A673 (cell line): ENCODE data around the gene CTSC. TPM values are rescaled to one million over a fixed set of nuclear protein-coding genes. Genes with fewer than 3 reads are reported as not detected.

Source experiments
- BruUV-seq: library from RNA; stranded (reverse); fragments of 400-500 nt; replicated peaks from 2 replicates; lab custom pipeline; 2021; lab: Mats Ljungman, UMichigan
- CTCF ChIA-PET: fragments of 300-600 bp; sonication (Branson Sonifier 250); formaldehyde crosslinking; loops from one replicate; lab custom pipeline; 2022; ENCODE audit warnings: antibody characterized with exemption; lab: Charles Lee
- POLR2A ChIA-PET: fragments of 300-600 bp; sonication (Branson Sonifier 250); formaldehyde crosslinking; loops from one replicate; lab custom pipeline; 2022; ENCODE audit warnings: antibody characterized with exemption; ENCODE audit not compliant: low non-redundant PET; lab: Charles Lee
- DNase-seq: peaks from one replicate; pipeline ENCODE4 v3.0.0-alpha.2; 2015; ENCODE audit warnings: low spot score
- H3K27ac ChIP-seq: fragments of 200-600 bp; sonication (generic); 2 replicates; pipeline ENCODE4 v1.5.1; 2016; ENCODE audit warnings: mixed run types, low read depth, mild to moderate bottlenecking, mixed read lengths, antibody characterized with exemption, low read length; ENCODE audit not compliant: poor library complexity, severe bottlenecking
- H3K27me3 ChIP-seq: fragments of 200-600 bp; sonication (generic); replicated peaks from 2 replicates; pipeline ENCODE4 v1.6.1; 2017; ENCODE audit warnings: mixed run types, low read depth, mild to moderate bottlenecking, mixed read lengths, antibody characterized with exemption, low read length; ENCODE audit not compliant: insufficient read depth, poor library complexity
- H3K36me3 ChIP-seq: fragments of 200-600 bp; sonication (generic); 2 replicates; pipeline ENCODE4 v1.6.1; 2016; ENCODE audit warnings: mixed run types, mild to moderate bottlenecking, mixed read lengths, antibody characterized with exemption, low read length; ENCODE audit not compliant: insufficient read depth, poor library complexity, severe bottlenecking
- H3K4me1 ChIP-seq: fragments of 200-600 bp; sonication (generic); 2 replicates; pipeline ENCODE4 v1.6.1; 2017; ENCODE audit warnings: mixed run types, mild to moderate bottlenecking, mixed read lengths, antibody characterized with exemption, low read length; ENCODE audit not compliant: insufficient read depth, poor library complexity, severe bottlenecking
- H3K4me3 ChIP-seq: fragments of 200-600 bp; sonication (generic); 2 replicates; pipeline ENCODE4 v1.5.1; 2016; ENCODE audit warnings: low read depth, mixed run types, mild to moderate bottlenecking, mixed read lengths, low read length; ENCODE audit not compliant: poor library complexity, severe bottlenecking
- H3K9me3 ChIP-seq: fragments of 200-600 bp; sonication (generic); 2 replicates; pipeline ENCODE4 v1.6.1; 2016; ENCODE audit warnings: mixed run types, low read depth, mild to moderate bottlenecking, mixed read lengths, antibody characterized with exemption, low read length; ENCODE audit not compliant: poor library complexity, severe bottlenecking
- EZH2 ChIP-seq: fragments of 200-600 bp; sonication (generic); IDR thresholded peaks from 2 replicates; pipeline ENCODE4 v1.6.1; 2017; ENCODE audit warnings: borderline replicate concordance, low read depth, mild to moderate bottlenecking, mixed read lengths, antibody characterized with exemption, low read length; ENCODE audit not compliant: poor library complexity, severe bottlenecking
- intact Hi-C: fragments of 100-400 bp; cut with micrococcal nuclease; formaldehyde crosslinking; loops from one replicate; pipeline ENCODE4 v1.10.0; 2022; ENCODE audit not compliant: unreplicated experiment
- total RNA-seq: library from RNA; stranded (reverse); gene quantifications from 2 replicates; pipeline ENCODE4 v1.2.3, GENCODE V29; 2021
- TF ChIP-seq, protein P1 (sequence below): fragments of 300-800, 200-600 bp; sonication (generic); conservative IDR thresholded peaks from 2 replicates; pipeline ENCODE4 v1.5.1; 2017; ENCODE audit warnings: low read depth, mild to moderate bottlenecking, antibody characterized with exemption, low read length, moderate library complexity, mixed read lengths

CTSC gene
- total RNA-seq, 1 experiment from 2014 or later, result 116 TPM

DNA sequence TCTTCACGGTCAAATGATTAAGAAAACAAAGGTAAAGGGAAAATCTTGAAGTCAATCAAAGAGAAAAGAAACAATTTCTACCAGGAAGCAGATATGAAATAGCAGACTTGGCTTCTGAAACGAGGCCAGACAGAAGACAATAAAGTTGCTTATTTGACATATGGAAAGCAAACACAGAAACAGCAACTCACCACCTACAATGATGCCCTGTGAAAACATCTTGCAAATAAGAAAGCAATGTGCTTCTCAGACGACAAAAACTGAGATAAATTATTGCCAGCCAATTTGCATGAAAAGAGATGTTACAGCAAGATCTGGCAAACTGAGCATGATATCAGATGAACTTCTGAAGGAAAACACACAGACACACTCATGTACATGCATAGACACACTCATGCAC, 45.9 kb upstream of the CTSC start:
- BruUV-seq, result no TSS peak
- TF ChIP-seq, protein P1, sequence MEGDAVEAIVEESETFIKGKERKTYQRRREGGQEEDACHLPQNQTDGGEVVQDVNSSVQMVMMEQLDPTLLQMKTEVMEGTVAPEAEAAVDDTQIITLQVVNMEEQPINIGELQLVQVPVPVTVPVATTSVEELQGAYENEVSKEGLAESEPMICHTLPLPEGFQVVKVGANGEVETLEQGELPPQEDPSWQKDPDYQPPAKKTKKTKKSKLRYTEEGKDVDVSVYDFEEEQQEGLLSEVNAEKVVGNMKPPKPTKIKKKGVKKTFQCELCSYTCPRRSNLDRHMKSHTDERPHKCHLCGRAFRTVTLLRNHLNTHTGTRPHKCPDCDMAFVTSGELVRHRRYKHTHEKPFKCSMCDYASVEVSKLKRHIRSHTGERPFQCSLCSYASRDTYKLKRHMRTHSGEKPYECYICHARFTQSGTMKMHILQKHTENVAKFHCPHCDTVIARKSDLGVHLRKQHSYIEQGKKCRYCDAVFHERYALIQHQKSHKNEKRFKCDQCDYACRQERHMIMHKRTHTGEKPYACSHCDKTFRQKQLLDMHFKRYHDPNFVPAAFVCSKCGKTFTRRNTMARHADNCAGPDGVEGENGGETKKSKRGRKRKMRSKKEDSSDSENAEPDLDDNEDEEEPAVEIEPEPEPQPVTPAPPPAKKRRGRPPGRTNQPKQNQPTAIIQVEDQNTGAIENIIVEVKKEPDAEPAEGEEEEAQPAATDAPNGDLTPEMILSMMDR, result no peak
- TF ChIP-seq EZH2, result no peak
- H3K27me3 ChIP-seq, result no peaks in the 10 kb centered on the region
- no peak for DNase-seq
- intact Hi-C loops, result no loop called here
- no peaks in the 10 kb centered on the region for H3K4me1 ChIP-seq
- H3K36me3 ChIP-seq, result no peaks in the 10 kb centered on the region
- ChIA-PET CTCF (no interaction called here), POLR2A (no interaction called here)
- H3K4me3 ChIP-seq, result no peak overlapping the region
- no peak overlapping the region for H3K27ac ChIP-seq
- H3K9me3 ChIP-seq, result no peaks in the 10 kb centered on the region

DNA sequence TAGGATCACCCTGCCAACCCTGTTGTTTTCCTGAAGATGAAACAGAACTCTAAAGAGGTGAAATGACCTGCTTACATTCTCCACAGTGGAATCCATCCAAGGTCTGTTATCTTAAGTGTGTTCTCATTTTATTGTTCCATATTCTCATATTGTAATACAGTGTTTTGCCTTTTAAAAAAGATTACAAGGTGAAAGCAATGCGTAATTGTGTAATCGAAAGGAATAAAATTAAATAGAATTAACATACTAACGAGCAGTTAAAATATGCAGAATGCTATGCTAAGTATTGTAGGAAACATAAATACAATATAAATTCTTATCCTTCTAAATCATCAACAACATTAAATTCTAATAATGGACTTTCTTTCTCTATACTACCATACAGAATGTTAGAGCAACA, 41.6 kb upstream of the CTSC start:
- Histone ChIP-seq H3K27ac (no peak overlapping the region), H3K36me3 (no peaks in the 10 kb centered on the region), H3K9me3 (no peaks in the 10 kb centered on the region), H3K4me3 (no peak overlapping the region), H3K4me1 (no peaks in the 10 kb centered on the region), H3K27me3 (no peaks in the 10 kb centered on the region)
- BruUV-seq, result no TSS peak
- CTCF ChIA-PET, result no interaction called here
- POLR2A ChIA-PET, result no interaction called here
- DNase-seq, result no peak
- no peak for TF ChIP-seq EZH2
- TF ChIP-seq, protein P1, result no peak
- intact Hi-C loops, result no loop called here

DNA sequence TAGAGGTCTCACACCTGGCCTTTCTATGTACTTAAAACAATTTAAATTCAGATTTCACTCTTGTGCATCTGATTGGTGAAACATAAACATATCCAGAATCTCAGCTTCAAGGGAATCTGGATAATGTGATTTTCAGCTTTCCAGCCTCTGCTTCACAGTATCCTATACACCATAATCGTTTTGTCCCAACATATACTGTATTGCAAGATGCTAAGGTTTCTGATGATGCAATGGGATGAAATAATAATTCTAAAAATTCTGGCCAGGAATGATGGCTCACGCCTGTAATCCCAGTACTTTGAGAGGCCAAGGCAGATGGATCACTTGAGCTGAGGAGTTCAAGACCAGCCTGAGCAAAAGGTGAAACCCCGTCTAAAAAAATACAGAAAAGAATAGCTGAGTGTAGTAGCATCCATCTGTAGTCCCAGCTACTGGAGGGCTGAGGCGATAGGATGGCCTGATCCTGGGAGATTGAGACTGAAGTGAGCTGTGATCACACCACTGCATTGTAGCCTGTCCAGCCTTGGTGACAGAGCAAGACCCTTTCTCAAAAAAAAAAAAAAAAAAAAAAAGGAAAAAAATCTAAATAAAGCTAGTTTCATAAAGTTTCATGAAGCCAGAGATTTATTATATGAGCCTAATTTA, 41.0 kb upstream of the CTSC start:
- intact Hi-C loops, result no loop called here
- Histone ChIP-seq H3K27me3 (no peaks in the 10 kb centered on the region), H3K9me3 (no peaks in the 10 kb centered on the region), H3K27ac (no peak overlapping the region), H3K36me3 (no peaks in the 10 kb centered on the region), H3K4me1 (no peaks in the 10 kb centered on the region), H3K4me3 (no peak overlapping the region)
- no peak for TF ChIP-seq EZH2
- TF ChIP-seq, protein P1, result no peak
- CTCF ChIA-PET, result no interaction called here
- POLR2A ChIA-PET, result no interaction called here
- no TSS peak for BruUV-seq
- DNase-seq, result no peak
